ENCODE data around the gene SPATA46.

DNA sequence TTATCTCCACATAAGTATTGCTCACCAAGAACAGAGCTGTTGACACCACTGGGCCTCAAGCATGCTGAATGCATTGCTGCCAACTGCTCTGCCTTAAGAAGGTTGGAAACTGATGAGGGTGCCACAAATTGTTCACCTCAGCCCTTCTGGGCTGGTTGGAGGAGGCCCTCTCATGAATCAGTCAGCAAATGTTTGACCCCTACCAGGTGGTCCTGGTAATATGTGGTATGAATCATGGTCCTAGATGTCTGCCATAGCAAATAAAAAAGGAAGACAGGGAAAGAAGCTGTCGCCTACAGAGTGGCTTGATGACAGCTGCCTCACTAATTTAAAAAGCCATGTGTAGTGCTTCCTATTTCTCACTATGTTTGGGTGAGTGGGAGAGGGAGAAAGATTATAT lies 12.2 kb downstream of the SPATA46 start:
- TF ChIP-seq, protein P1, sequence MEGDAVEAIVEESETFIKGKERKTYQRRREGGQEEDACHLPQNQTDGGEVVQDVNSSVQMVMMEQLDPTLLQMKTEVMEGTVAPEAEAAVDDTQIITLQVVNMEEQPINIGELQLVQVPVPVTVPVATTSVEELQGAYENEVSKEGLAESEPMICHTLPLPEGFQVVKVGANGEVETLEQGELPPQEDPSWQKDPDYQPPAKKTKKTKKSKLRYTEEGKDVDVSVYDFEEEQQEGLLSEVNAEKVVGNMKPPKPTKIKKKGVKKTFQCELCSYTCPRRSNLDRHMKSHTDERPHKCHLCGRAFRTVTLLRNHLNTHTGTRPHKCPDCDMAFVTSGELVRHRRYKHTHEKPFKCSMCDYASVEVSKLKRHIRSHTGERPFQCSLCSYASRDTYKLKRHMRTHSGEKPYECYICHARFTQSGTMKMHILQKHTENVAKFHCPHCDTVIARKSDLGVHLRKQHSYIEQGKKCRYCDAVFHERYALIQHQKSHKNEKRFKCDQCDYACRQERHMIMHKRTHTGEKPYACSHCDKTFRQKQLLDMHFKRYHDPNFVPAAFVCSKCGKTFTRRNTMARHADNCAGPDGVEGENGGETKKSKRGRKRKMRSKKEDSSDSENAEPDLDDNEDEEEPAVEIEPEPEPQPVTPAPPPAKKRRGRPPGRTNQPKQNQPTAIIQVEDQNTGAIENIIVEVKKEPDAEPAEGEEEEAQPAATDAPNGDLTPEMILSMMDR (IDR thresholded peaks at IDR 0.05; ENCODE audit: low read depth, low read length, poor library complexity, severe bottlenecking), result no peak
- no peak for TF ChIP-seq EZH2phosphoT487 (IDR thresholded peaks at IDR 0.05; ENCODE audit: borderline replicate concordance, low read length)
